ENCODE results near the gene DCAF11. TPM values are rescaled to one million over a fixed set of nuclear protein-coding genes. Genes with fewer than 3 reads are reported as not detected.

DCAF11 gene
- total and polyA plus RNA-seq, 3 donors from 2014 or later: 67.6 to 77.4 (median 68.0) TPM

GRCh38 chr14:24123424-24124417 lies 9.1 kb downstream of the DCAF11 start:
- no peaks in the 10 kb centered on the region for H3K36me3 ChIP-seq (ENCODE audit: low read depth, missing control alignments)
- no peak overlapping the region for H3K4me3 ChIP-seq
- no peak for TF ChIP-seq CTCF (IDR thresholded peaks at IDR 0.05)
- TF ChIP-seq POLR2A (IDR thresholded peaks at IDR 0.05): no peak
- intact Hi-C loops (cut with DNase I; ENCODE audit: low total_unique reads): no loop called here
- H3K9me3 ChIP-seq: no peaks in the 10 kb centered on the region
- no peaks in the 10 kb centered on the region for H3K4me1 ChIP-seq
- WGBS, 2 donors: 84 to 91% methylated on average over 9 of the region's 9 CpGs
- no peak for DNase-seq
- no peak overlapping the region for H3K27ac ChIP-seq
- no peaks in the 10 kb centered on the region for H3K27me3 ChIP-seq

GRCh38 chr14:24126939-24127338 lies 12.4 kb downstream of the DCAF11 start:
- intact Hi-C loops (cut with DNase I; ENCODE audit: low total_unique reads): no loop called here

GRCh38 chr14:24127673-24128072 lies 13.1 kb downstream of the DCAF11 start:
- WGBS, 2 donors: 86 to 96% methylated on average over 2 of the region's 2 CpGs
- no peak overlapping the region for H3K4me3 ChIP-seq
- no peaks in the 10 kb centered on the region for H3K27me3 ChIP-seq
- TF ChIP-seq POLR2A (IDR thresholded peaks at IDR 0.05) (no peak), CTCF (IDR thresholded peaks at IDR 0.05) (no peak)
- intact Hi-C loops (cut with DNase I; ENCODE audit: low total_unique reads): no loop called here
- no peak for DNase-seq
- H3K27ac ChIP-seq: no peak overlapping the region
- no peaks in the 10 kb centered on the region for H3K36me3 ChIP-seq (ENCODE audit: low read depth, missing control alignments)
- no peaks in the 10 kb centered on the region for H3K9me3 ChIP-seq
- peaks cover 9% of the 10 kb centered on the region for H3K4me1 ChIP-seq

More at GRCh38 chr14:24126939-24127338, 12.4 kb downstream of the DCAF11 start:
- Histone ChIP-seq H3K27ac (no peak overlapping the region), H3K36me3 (ENCODE audit: low read depth, missing control alignments) (no peaks in the 10 kb centered on the region), H3K4me1 (peaks cover 9% of the 10 kb centered on the region), H3K4me3 (no peak overlapping the region), H3K9me3 (no peaks in the 10 kb centered on the region), H3K27me3 (no peaks in the 10 kb centered on the region)
- no peak for TF ChIP-seq CTCF (IDR thresholded peaks at IDR 0.05)
- no peak for TF ChIP-seq POLR2A (IDR thresholded peaks at IDR 0.05)
- no peak for DNase-seq

- Histone ChIP-seq H3K27ac (no peak overlapping the region), H3K4me1 (peaks cover 9% of the 10 kb centered on the region), H3K36me3 (ENCODE audit: low read depth, missing control alignments) (no peaks in the 10 kb centered on the region), H3K4me3 (no peak overlapping the region), H3K27me3 (no peaks in the 10 kb centered on the region), H3K9me3 (no peaks in the 10 kb centered on the region)
- intact Hi-C loops (cut with DNase I; ENCODE audit: low total_unique reads): no loop called here
- TF ChIP-seq CTCF (IDR thresholded peaks at IDR 0.05): no peak
- no peak for TF ChIP-seq POLR2A (IDR thresholded peaks at IDR 0.05)
- DNase-seq: no peak
- WGBS, 2 donors: 88 to 90% methylated on average over 8 of the region's 8 CpGs
Observed at GRCh38 chr14:24129410-24129998, 14.9 kb downstream of the DCAF11 start.
